ENCODE measurements around the gene ANKRD27. TPM values are rescaled to one million over a fixed set of nuclear protein-coding genes. Genes with fewer than 3 reads are reported as not detected.

The ANKRD27 gene
- total RNA-seq: 10 to 100 TPM; 14.6 to 47.5 (median 23.6) TPM
- polyA plus RNA-seq: 10 to 100 TPM in 1 of 2 donors, 1 to 10 TPM in 1; 5.8 to 14.1 TPM
- long read RNA-seq, donor 1, full-length matches to known transcripts: 7 of 19 reads
- long read RNA-seq, donor 1, partial matches to known transcripts: 6 of 19 reads
- long read RNA-seq, donor 1, other reads (novel, unspliced or antisense): 6 of 19 reads
- long read RNA-seq, donor 2, full-length matches to known transcripts: 61 of 139 reads
- long read RNA-seq, donor 2, partial matches to known transcripts: 46 of 139 reads
- long read RNA-seq, donor 2, other reads (novel, unspliced or antisense): 32 of 139 reads
- long read RNA-seq, donor 3, full-length matches to known transcripts: 18 of 38 reads
- long read RNA-seq, donor 3, partial matches to known transcripts: 12 of 38 reads
- long read RNA-seq, donor 3, other reads (novel, unspliced or antisense): 8 of 38 reads

DNA sequence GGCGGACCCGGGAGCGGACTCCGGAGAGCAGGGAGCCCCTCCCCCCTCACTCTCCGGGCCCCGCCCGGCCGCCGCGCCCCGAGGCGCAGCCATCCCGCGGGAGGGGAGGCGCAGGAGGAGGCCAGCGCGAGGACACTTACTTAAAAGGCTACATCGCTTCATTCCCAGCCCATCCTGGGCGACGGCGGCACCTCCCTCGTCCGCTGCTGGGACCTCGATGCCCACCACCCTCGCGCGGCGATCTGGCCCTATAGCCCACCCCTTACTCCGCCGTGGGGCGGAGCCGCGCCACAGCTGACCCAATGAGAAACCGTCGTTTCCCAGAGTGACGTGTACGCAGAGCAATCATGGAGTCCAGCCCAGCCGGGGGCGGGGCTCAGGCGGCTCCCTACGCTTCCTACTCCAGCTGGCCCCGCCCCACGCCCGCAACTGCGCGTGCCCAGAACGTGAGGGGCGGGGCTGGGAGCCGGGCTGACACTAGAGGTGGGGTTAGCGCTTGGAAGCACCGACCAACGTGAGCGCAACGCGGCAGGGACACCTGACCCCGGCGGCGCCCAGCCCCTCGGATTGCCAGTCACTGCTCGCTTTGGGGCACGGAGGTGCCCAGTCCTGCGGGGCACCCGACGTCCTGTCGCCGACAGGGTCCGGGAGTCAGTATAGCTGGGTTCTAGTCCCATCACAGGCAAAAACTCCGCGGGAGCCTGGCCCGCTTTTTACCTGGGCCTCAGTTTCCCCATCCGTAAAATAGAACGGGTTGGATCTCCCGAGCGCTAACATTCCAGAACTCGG lies at the start of gene ANKRD27:
ANKRD27 (minus strand) TSS at position 250 of the 789 bp plus-strand sequence. CDS start 16,165 bp downstream, outside the sequence.
- WGBS, 4 donors: 0 to 1% (median 0%) methylated on average over 14 to 74 of the region's 75 CpGs
- Histone ChIP-seq H3K27ac (peak within 1 kb of the TSS; percentile 51 to 94 (median 88)), H3K4me1 (peaks cover 0 to 62% (median 34%) of the 10 kb centered on the region in 12 donors), H3K27me3 (peaks cover 0 to 23% (median 13%) of the 10 kb centered on the region in 9 donors), H3K4me3 (peak within 1 kb of the TSS; percentile 79 to 100 (median 88)), H3K36me3 (peaks cover 0 to 3% (median 0%) of the 10 kb centered on the region in 9 donors), H3K9me3 (no peaks in the 10 kb centered on the region)
- DNase-seq (peak; percentile 98 to 99 (median 98)), ATAC-seq (peak; percentile 94 to 98 (median 96))
- TF ChIP-seq, protein P1, sequence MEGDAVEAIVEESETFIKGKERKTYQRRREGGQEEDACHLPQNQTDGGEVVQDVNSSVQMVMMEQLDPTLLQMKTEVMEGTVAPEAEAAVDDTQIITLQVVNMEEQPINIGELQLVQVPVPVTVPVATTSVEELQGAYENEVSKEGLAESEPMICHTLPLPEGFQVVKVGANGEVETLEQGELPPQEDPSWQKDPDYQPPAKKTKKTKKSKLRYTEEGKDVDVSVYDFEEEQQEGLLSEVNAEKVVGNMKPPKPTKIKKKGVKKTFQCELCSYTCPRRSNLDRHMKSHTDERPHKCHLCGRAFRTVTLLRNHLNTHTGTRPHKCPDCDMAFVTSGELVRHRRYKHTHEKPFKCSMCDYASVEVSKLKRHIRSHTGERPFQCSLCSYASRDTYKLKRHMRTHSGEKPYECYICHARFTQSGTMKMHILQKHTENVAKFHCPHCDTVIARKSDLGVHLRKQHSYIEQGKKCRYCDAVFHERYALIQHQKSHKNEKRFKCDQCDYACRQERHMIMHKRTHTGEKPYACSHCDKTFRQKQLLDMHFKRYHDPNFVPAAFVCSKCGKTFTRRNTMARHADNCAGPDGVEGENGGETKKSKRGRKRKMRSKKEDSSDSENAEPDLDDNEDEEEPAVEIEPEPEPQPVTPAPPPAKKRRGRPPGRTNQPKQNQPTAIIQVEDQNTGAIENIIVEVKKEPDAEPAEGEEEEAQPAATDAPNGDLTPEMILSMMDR (IDR thresholded peaks at IDR 0.05): peak in 1 of 12 donors; percentile 2
- TF ChIP-seq POLR2A (IDR thresholded peaks at IDR 0.05): peak in 1 of 2 donors; percentile 79
- intact Hi-C loops (cut with DNase I): loop anchor here in 1 of 10 donors (10.0 kb wide), 1 partner anchor 90 kb away; the partner anchor contains the start of gene PDCD5

DNA sequence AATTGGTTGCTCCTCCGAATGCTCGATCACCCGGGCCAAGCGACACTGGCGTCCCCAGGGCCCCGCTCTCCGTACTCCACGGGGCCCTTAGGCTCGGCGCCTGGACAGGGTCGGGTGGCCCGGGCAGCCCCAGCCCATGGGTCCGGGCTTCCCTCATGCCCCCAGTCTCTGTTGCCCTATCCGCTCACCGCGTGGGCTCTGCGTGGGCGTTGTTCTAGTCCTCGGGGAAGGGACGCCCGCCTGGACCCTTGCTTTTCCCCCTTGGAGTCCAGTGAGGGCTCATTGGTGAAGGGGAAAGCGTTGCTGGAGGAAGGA lies 45.9 kb upstream of the ANKRD27 start:
- WGBS, 4 donors: 91 to 96% (median 95%) methylated on average over 12 to 22 of the region's 22 CpGs

DNA sequence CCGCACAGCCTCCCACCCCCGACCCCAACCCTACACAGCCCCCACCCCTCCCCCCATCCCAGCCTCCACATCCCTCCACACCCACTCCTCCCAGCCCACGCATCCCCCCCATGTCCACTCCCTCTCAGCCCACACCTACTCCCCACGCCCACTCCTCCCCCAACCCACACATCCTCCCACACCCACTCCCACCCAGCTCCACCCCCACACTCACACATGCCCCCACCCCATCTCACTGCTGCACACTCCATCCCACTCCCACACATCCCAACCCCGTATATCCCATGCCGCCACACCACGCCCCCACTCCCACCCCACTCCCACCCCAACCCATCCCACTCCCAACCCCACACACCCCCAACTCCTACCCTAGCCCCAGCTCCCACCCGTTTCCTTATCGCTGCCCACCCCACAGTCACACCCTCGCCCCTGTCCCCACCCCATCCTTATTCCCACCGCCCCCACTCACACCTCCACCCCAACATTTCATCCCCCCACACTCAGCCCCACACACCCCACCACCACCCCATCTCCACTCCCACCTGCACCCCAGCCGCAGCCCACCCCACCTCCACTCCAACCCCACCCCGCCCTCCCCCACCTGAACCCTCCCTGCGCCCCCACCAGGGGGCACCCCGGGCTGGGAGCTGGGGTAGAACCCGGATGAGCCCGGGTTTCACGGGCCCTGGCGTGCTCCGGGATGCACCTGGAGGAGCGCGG lies 45.4 kb upstream of the ANKRD27 start:
- H3K36me3 ChIP-seq: peaks cover 0 to 10% (median under 1%) of the 10 kb centered on the region in 9 donors
- intact Hi-C loops (cut with DNase I): no loop called here
- TF ChIP-seq, protein P1 (IDR thresholded peaks at IDR 0.05): no peak
- TF ChIP-seq POLR2A (IDR thresholded peaks at IDR 0.05): no peak
- DNase-seq (no peak), ATAC-seq (no peak)
- H3K4me1 ChIP-seq: no peaks in the 10 kb centered on the region
- 89 to 95% (median 95%) methylated on average over 8 to 22 of the region's 22 CpGs for WGBS, 4 donors
- peaks cover 0 to 7% (median 0%) of the 10 kb centered on the region in 12 donors for H3K9me3 ChIP-seq
- H3K4me3 ChIP-seq: no peak overlapping the region
- no peak overlapping the region for H3K27ac ChIP-seq
- H3K27me3 ChIP-seq: no peaks in the 10 kb centered on the region

More for the DNA sequence above, 45.9 kb upstream of the ANKRD27 start:
- Histone ChIP-seq H3K9me3 (peaks cover 0 to 12% (median 0%) of the 10 kb centered on the region in 12 donors), H3K4me1 (no peaks in the 10 kb centered on the region), H3K36me3 (peaks cover 0 to 10% (median 0%) of the 10 kb centered on the region in 9 donors), H3K27me3 (no peaks in the 10 kb centered on the region), H3K4me3 (no peak overlapping the region), H3K27ac (no peak overlapping the region)
- DNase-seq: no peak
- intact Hi-C loops (cut with DNase I): no loop called here
- no peak for ATAC-seq
- TF ChIP-seq POLR2A (IDR thresholded peaks at IDR 0.05): no peak
- TF ChIP-seq, protein P1 (IDR thresholded peaks at IDR 0.05): no peak

Measured in heart left ventricle (tissue), 16 donors.